Fibroblast of mammary gland (primary cell): ENCODE measurements around the gene CAMK2A.
A peak's percentile ranks its signal among the peaks of the same experiment; 100 is the strongest.

Experiments used
- DNase-seq: peaks from one replicate; pipeline ENCODE4 v3.0.0-alpha.2; 2010; ENCODE audit warnings: low read depth
- H3K4me3 ChIP-seq: 2 replicates; pipeline ENCODE4 v1.5.1; 2011; ENCODE audit warnings: low read depth, mild to moderate bottlenecking, low read length, moderate library complexity; ENCODE audit not compliant: control insufficient read depth
- TF ChIP-seq, protein P1 (sequence below): conservative IDR thresholded peaks from 2 replicates; pipeline ENCODE4 v1.5.1; 2011; ENCODE audit warnings: low read depth, low read length, inconsistent platforms; ENCODE audit not compliant: control insufficient read depth, insufficient read depth

The CAMK2A gene

GRCh38 chr5:150179019-150179620 is 110.5 kb downstream of the CAMK2A start:
- TF ChIP-seq, protein P1, sequence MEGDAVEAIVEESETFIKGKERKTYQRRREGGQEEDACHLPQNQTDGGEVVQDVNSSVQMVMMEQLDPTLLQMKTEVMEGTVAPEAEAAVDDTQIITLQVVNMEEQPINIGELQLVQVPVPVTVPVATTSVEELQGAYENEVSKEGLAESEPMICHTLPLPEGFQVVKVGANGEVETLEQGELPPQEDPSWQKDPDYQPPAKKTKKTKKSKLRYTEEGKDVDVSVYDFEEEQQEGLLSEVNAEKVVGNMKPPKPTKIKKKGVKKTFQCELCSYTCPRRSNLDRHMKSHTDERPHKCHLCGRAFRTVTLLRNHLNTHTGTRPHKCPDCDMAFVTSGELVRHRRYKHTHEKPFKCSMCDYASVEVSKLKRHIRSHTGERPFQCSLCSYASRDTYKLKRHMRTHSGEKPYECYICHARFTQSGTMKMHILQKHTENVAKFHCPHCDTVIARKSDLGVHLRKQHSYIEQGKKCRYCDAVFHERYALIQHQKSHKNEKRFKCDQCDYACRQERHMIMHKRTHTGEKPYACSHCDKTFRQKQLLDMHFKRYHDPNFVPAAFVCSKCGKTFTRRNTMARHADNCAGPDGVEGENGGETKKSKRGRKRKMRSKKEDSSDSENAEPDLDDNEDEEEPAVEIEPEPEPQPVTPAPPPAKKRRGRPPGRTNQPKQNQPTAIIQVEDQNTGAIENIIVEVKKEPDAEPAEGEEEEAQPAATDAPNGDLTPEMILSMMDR: no peak
- no peak overlapping the region for H3K4me3 ChIP-seq
- peak; percentile 27 for DNase-seq

DNA sequence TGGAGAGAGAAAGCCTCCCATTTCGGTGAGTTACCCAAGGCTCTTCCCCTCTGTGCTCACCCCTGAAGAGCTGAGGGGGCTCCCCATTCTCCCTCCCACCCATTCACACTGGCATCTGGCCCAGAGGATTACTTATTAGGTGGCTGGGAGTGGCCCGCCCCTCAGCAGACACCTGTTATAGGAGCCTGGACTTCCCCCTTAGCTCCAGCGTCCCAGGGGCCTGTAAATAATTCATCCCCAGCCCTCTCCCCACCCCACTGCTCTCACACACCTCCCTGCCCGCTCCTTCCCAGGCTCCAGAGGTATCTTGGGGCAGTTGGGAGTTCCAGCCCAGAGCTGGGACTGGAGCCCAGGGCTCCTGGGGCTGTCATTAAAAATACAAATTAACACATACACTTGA is 111.3 kb downstream of the CAMK2A start:
- no peak for DNase-seq
- TF ChIP-seq, protein P1: no peak

GRCh38 chr5:150177721-150178120 is 111.9 kb downstream of the CAMK2A start:
- TF ChIP-seq, protein P1: no peak
- H3K4me3 ChIP-seq: no peak overlapping the region
- no peak for DNase-seq

More for the DNA sequence above, 111.3 kb downstream of the CAMK2A start:
- no peak overlapping the region for H3K4me3 ChIP-seq

DNA sequence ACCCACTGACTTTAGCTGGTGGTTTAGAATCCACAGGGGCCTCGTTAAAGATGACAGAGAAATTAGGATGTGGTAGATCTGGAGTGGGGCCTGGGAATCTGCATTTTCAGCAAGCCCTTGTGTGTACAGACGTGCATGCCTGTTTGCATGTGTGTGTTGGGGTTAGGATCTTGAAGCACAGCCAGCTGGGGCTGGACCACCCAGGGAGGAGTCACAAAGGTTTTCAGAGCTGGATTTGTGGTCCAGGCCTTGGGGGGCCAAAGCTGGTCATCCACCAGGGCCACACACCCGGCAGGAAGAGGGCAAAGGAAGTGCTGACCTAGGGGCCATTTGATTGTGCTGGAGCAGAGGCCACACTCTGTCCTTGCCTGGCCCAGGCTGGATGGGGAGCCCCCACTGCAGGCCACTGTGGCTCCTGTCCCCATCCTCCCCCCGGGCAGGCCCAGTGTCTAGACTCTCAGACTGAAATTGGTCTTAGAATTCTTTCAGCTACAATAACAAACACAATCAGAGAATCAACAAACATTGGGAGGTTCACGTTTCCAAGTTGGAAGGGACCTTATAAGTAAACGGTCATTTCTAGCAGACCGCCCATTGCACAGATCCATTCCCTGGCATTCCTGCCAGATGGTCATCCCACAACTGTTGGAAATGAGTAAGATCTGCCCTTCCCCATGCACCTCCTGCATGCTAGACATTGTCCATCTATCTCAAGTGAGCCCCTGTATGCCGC is 112.7 kb downstream of the CAMK2A start:
- H3K4me3 ChIP-seq: no peak overlapping the region
- DNase-seq: no peak
- TF ChIP-seq, protein P1: no peak

- DNase-seq: peak; percentile 46
- TF ChIP-seq, protein P1: peak; percentile 68
- H3K4me3 ChIP-seq: no peak overlapping the region
These were observed 114.0 kb downstream of the CAMK2A start for GRCh38 chr5:150175536-150175935.

GRCh38 chr5:150175076-150175475 is 114.5 kb downstream of the CAMK2A start:
- TF ChIP-seq, protein P1: no peak
- H3K4me3 ChIP-seq: no peak overlapping the region
- DNase-seq: no peak
